HG02610 (cell line): ENCODE measurements around the gene CYP27C1.

ENCODE experiments used
- ATAC-seq: cut with Tn5 transposase; IDR thresholded peaks from one replicate; pipeline ENCODE4 v1.9.1; 2021; ENCODE audit warnings: mild to moderate bottlenecking, moderate library complexity; ENCODE audit not compliant: unreplicated experiment

The CYP27C1 gene

GRCh38 chr2:127193967-127194280 lies 26.2 kb downstream of the CYP27C1 start:
- no peak for ATAC-seq

GRCh38 chr2:127193164-127193966 lies 26.7 kb downstream of the CYP27C1 start:
- no peak for ATAC-seq

GRCh38 chr2:127191331-127192219 lies 28.5 kb downstream of the CYP27C1 start:
- no peak for ATAC-seq

GRCh38 chr2:127188797-127189196 lies 31.3 kb downstream of the CYP27C1 start:
- no peak for ATAC-seq

- no peak for ATAC-seq
Observed at GRCh38 chr2:127187831-127188230, 32.3 kb downstream of the CYP27C1 start.

GRCh38 chr2:127187081-127187775 lies 32.9 kb downstream of the CYP27C1 start:
- no peak for ATAC-seq

- ATAC-seq, result no peak
Observed at GRCh38 chr2:127185705-127186104, 34.4 kb downstream of the CYP27C1 start.

GRCh38 chr2:127185093-127185492 lies 35.0 kb downstream of the CYP27C1 start:
- ATAC-seq, result no peak

- no peak for ATAC-seq
Observed at GRCh38 chr2:127183771-127184170, 36.3 kb downstream of the CYP27C1 start.

GRCh38 chr2:127182626-127183458 lies 37.3 kb downstream of the CYP27C1 start:
- no peak for ATAC-seq

GRCh38 chr2:127181851-127182250 lies 38.2 kb downstream of the CYP27C1 start:
- no peak for ATAC-seq

GRCh38 chr2:127179766-127180165 lies 40.3 kb downstream of the CYP27C1 start:
- no peak for ATAC-seq

- ATAC-seq, result no peak
Observed at GRCh38 chr2:127177617-127178263, 42.4 kb downstream of the CYP27C1 start.

GRCh38 chr2:127176371-127177311 lies 43.5 kb downstream of the CYP27C1 start:
- ATAC-seq, result no peak

GRCh38 chr2:127175751-127176354 lies 44.2 kb downstream of the CYP27C1 start:
- ATAC-seq, result no peak

GRCh38 chr2:127175041-127175721 lies 44.9 kb downstream of the CYP27C1 start:
- ATAC-seq, result no peak

GRCh38 chr2:127174640-127175039 lies 45.5 kb downstream of the CYP27C1 start:
- no peak for ATAC-seq

- no peak for ATAC-seq
Observed at GRCh38 chr2:127174136-127174535, 46.0 kb downstream of the CYP27C1 start.
